Measurements from ENCODE around the gene FUCA1.
A peak's percentile ranks its signal among the peaks of the same experiment; 100 is the strongest.
"Not testable (repeated sequence)": the region's sequence is repeated elsewhere in the genome, so short reads cannot be mapped to it uniquely, and the experiment has no call there.

Gene FUCA1

GRCh38 chr1:23867895-23868556 is at the start of gene FUCA1:
Gene FUCA1, minus strand, starts transcription at chr1:23868290. Its CDS starts 4 bp downstream, at chr1:23868286.
- DNase-seq = peak; percentile 44 to 96 (median 88)

- DNase-seq = peak in 23 of 58 donors; percentile 2 to 41 (median 11)
Observed at GRCh38 chr1:23916209-23917131, 48.4 kb upstream of the FUCA1 start.

GRCh38 chr1:23915466-23915865 is 47.4 kb upstream of the FUCA1 start:
- no peak for DNase-seq

GRCh38 chr1:23914921-23915320 is 46.8 kb upstream of the FUCA1 start:
- no peak for DNase-seq

GRCh38 chr1:23913212-23913880 is 45.3 kb upstream of the FUCA1 start, which contains the start of gene CNR2:
Gene CNR2, minus strand, starts transcription at chr1:23913362. Its CDS starts 37,745 bp downstream, at chr1:23875617.
- DNase-seq = no peak

GRCh38 chr1:23911921-23912320 is 43.8 kb upstream of the FUCA1 start:
- DNase-seq = no peak

- no peak for DNase-seq
Observed at GRCh38 chr1:23910553-23911246, 42.6 kb upstream of the FUCA1 start.

GRCh38 chr1:23910144-23910543 is 42.1 kb upstream of the FUCA1 start:
- DNase-seq = no peak

GRCh38 chr1:23909412-23909811 is 41.3 kb upstream of the FUCA1 start:
- DNase-seq = no peak

GRCh38 chr1:23908453-23909341 is 40.6 kb upstream of the FUCA1 start:
- no peak for DNase-seq

- no peak for DNase-seq
Observed at GRCh38 chr1:23906731-23907130, 38.6 kb upstream of the FUCA1 start.

GRCh38 chr1:23905461-23906025 is 37.5 kb upstream of the FUCA1 start:
- no peak for DNase-seq

GRCh38 chr1:23904748-23905357 is 36.8 kb upstream of the FUCA1 start:
- no peak for DNase-seq

GRCh38 chr1:23903754-23904153 is 35.7 kb upstream of the FUCA1 start:
- DNase-seq = no peak

- DNase-seq = no peak
Observed at GRCh38 chr1:23902321-23903278, 34.5 kb upstream of the FUCA1 start.

- DNase-seq = not testable (repeated sequence)
Observed at GRCh38 chr1:23900017-23900416, 31.9 kb upstream of the FUCA1 start.

- no peak for DNase-seq
Observed at GRCh38 chr1:23899070-23899469, 31.0 kb upstream of the FUCA1 start.

- no peak for DNase-seq
Observed at GRCh38 chr1:23897083-23897482, 29.0 kb upstream of the FUCA1 start.

Data from anterior cingulate cortex (tissue), 58 donors.